ENCODE results near the gene CRTAC1. TPM values are rescaled to one million over a fixed set of nuclear protein-coding genes. Genes with fewer than 3 reads are reported as not detected.

Gene CRTAC1
- total and polyA plus RNA-seq, 2 donors (not counting 3 experiments of a cell fraction or from before 2014, with no cell fraction given) = 1.4 to 3.0 TPM

DNA sequence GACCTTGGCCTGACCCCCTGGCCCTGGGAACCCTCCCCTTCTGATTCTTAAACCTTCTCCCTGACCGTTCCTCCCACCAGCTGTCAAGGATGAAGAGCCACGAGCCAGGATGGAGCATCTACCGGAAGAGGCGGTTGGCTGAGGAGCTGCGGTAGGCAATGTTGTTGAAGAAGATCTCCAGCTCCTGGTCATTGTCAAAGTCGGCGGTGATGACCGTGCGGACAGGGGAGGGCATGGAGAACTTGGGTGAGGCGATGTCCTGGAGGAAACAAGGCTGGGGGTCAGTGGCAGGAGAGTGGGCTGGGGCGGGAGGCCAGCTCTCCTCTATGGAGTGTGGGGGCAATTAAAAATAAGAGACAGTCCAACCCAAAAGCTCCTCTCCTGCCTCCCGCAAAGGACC, 129.0 kb downstream of the CRTAC1 start:
- no peak overlapping the region for H3K9ac ChIP-seq (replicated peaks; ENCODE audit: extremely low read depth, insufficient read depth, low read length)
- POLR2A ChIA-PET = no interaction called here
- intact Hi-C loops (cut with micrococcal nuclease) = no loop called here

More for the DNA sequence above, 129.0 kb downstream of the CRTAC1 start:
- H4K20me1 ChIP-seq (replicated peaks; ENCODE audit: control insufficient read depth, extremely low read depth, insufficient read depth, low read length) = no peaks in the 10 kb centered on the region
- no peaks in the 10 kb centered on the region for H3K36me3 ChIP-seq (ENCODE audit: control insufficient read depth in 2 of 2, extremely low read depth in 1 of 2, insufficient read depth in 2 of 2, low read length in 2 of 2)
- no peaks in the 10 kb centered on the region for H3K27me3 ChIP-seq (ENCODE audit: control insufficient read depth in 2 of 2, insufficient read depth in 2 of 2, low read length in 2 of 2)
- DNase-seq (ENCODE audit: low read depth, low spot score) (no peak), FAIRE-seq (no peak)
- no peak overlapping the region for H3K27ac ChIP-seq (ENCODE audit: insufficient read depth, low read depth, low read length)
- no TSS peak for BruUV-seq (replicated peaks)
- H3K9me3 ChIP-seq (replicated peaks; ENCODE audit: control insufficient read depth, insufficient read depth, low read length) = no peaks in the 10 kb centered on the region
- H3K4me3 ChIP-seq (replicated peaks in 1 of 3; ENCODE audit: insufficient read depth in 1 of 3, low read depth in 1 of 3, low read length in 3 of 3) = no peak overlapping the region
- H3K9me1 ChIP-seq (replicated peaks; ENCODE audit: control insufficient read depth, extremely low read depth, insufficient read depth, low read length) = no peaks in the 10 kb centered on the region
- no peak overlapping the region for H3K4me2 ChIP-seq (ENCODE audit: insufficient read depth, low read length)
- CTCF ChIA-PET = interaction anchor here (0.9 to 6.3 kb wide), 6 partner anchors 13 to 140 kb away, joined by 3 to 41 read pairs (median 6); no protein-coding TSS in a partner anchor
- H3K79me2 ChIP-seq (ENCODE audit: control insufficient read depth, insufficient read depth, low read length) = no peaks in the 10 kb centered on the region
- dilution Hi-C loops (cut with MboI; ENCODE audit: extremely low pct_ligation_motif_present, low sequenced_read_pairs) = no loop called here
- H2AFZ ChIP-seq (ENCODE audit: low read depth, low read length) = no peak overlapping the region
- TF ChIP-seq, protein P1, sequence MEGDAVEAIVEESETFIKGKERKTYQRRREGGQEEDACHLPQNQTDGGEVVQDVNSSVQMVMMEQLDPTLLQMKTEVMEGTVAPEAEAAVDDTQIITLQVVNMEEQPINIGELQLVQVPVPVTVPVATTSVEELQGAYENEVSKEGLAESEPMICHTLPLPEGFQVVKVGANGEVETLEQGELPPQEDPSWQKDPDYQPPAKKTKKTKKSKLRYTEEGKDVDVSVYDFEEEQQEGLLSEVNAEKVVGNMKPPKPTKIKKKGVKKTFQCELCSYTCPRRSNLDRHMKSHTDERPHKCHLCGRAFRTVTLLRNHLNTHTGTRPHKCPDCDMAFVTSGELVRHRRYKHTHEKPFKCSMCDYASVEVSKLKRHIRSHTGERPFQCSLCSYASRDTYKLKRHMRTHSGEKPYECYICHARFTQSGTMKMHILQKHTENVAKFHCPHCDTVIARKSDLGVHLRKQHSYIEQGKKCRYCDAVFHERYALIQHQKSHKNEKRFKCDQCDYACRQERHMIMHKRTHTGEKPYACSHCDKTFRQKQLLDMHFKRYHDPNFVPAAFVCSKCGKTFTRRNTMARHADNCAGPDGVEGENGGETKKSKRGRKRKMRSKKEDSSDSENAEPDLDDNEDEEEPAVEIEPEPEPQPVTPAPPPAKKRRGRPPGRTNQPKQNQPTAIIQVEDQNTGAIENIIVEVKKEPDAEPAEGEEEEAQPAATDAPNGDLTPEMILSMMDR (IDR thresholded peaks at IDR 0.05; ENCODE audit: extremely low read depth in 1 of 2, insufficient read depth in 1 of 2, low read depth in 1 of 2, low read length in 2 of 2) = no peak
- TF ChIP-seq MYC (IDR thresholded peaks at IDR 0.05; ENCODE audit: low read depth, low read length) (no peak), FOS (IDR thresholded peaks at IDR 0.05; ENCODE audit: borderline replicate concordance, insufficient read depth, low read length) (no peak), POLR2A (IDR thresholded peaks at IDR 0.05; ENCODE audit: low read depth, low read length) (no peak), POLR2AphosphoS5 (IDR thresholded peaks at IDR 0.05; ENCODE audit: insufficient read depth, low read depth, low read length) (no peak), JUN (IDR thresholded peaks at IDR 0.05; ENCODE audit: borderline replicate concordance, insufficient read depth, insufficient read length, low read depth) (no peak), GATA2 (IDR thresholded peaks at IDR 0.05; ENCODE audit: insufficient read depth, insufficient read length, low read depth, low read length) (no peak), EZH2 (IDR thresholded peaks at IDR 0.05; ENCODE audit: borderline replicate concordance, low read depth, low read length, severe bottlenecking) (no peak)
- TF ChIP-seq, protein P2, sequence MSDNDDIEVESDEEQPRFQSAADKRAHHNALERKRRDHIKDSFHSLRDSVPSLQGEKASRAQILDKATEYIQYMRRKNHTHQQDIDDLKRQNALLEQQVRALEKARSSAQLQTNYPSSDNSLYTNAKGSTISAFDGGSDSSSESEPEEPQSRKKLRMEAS (IDR thresholded peaks at IDR 0.05; ENCODE audit: insufficient read depth, insufficient read length) = no peak
- H3K4me1 ChIP-seq (ENCODE audit: control insufficient read depth, extremely low read depth, insufficient read depth, low read length) = peaks cover under 1% of the 10 kb centered on the region
